Activated CD4-positive, alpha-beta T cell treated with anti-CD3 and anti-CD28 coated beads, Interleukin-2, Interleukin-4, amounts not matched to agents 100 ng/mL and 50 ng/mL, durations not matched to agents 16 hours and 8 hours (primary cell): Measurements from ENCODE around the gene COLEC12.

Experiments
- DNase-seq: peaks from one replicate; pipeline ENCODE4 v3.0.0-alpha.2; 2020; ENCODE audit warnings: low spot score

COLEC12 gene

GRCh38 chr18:383135-383534 lies 117.4 kb downstream of the COLEC12 start:
- no peak for DNase-seq

- DNase-seq, result no peak
These were observed 118.0 kb downstream of the COLEC12 start for GRCh38 chr18:382423-382984.

- DNase-seq, result no peak
These were observed 120.7 kb downstream of the COLEC12 start for GRCh38 chr18:379681-380330.

GRCh38 chr18:378079-378478 lies 122.4 kb downstream of the COLEC12 start:
- DNase-seq, result no peak

- no peak for DNase-seq
These were observed 123.4 kb downstream of the COLEC12 start for GRCh38 chr18:377088-377487.

GRCh38 chr18:376311-376710 lies 124.2 kb downstream of the COLEC12 start:
- no peak for DNase-seq

GRCh38 chr18:374721-375168 lies 125.8 kb downstream of the COLEC12 start:
- DNase-seq, result no peak

- DNase-seq, result no peak
These were observed 126.7 kb downstream of the COLEC12 start for GRCh38 chr18:373780-374179.

GRCh38 chr18:371609-371982 lies 128.9 kb downstream of the COLEC12 start:
- no peak for DNase-seq

GRCh38 chr18:370751-371608 lies 129.5 kb downstream of the COLEC12 start:
- no peak for DNase-seq

GRCh38 chr18:369224-370015 lies 131.1 kb downstream of the COLEC12 start:
- no peak for DNase-seq

GRCh38 chr18:366466-367061 lies 133.9 kb downstream of the COLEC12 start:
- no peak for DNase-seq

- DNase-seq, result no peak
These were observed 134.8 kb downstream of the COLEC12 start for GRCh38 chr18:365651-366050.

GRCh38 chr18:364256-364826 lies 136.2 kb downstream of the COLEC12 start:
- no peak for DNase-seq

- no peak for DNase-seq
These were observed 137.0 kb downstream of the COLEC12 start for GRCh38 chr18:363301-364085.

- no peak for DNase-seq
These were observed 137.9 kb downstream of the COLEC12 start for GRCh38 chr18:362311-363290.

- DNase-seq, result no peak
These were observed 138.6 kb downstream of the COLEC12 start for GRCh38 chr18:361941-362310.

- DNase-seq, result no peak
These were observed 139.3 kb downstream of the COLEC12 start for GRCh38 chr18:361100-361732.

GRCh38 chr18:360676-361075 lies 139.8 kb downstream of the COLEC12 start:
- DNase-seq, result no peak
